HL-60 (cell line): ENCODE results near the gene TBC1D1.

Experiments used
- CTCF ChIP-seq: IDR thresholded peaks from one replicate; pipeline ENCODE4 v1.5.1; 2011; ENCODE audit warnings: low read length, control low read depth, inconsistent platforms; ENCODE audit not compliant: insufficient read depth
- REST ChIP-seq: IDR thresholded peaks from 2 replicates; pipeline ENCODE4 v1.6.1; 2012; ENCODE audit warnings: low read depth; ENCODE audit not compliant: insufficient replicate concordance

- TF ChIP-seq CTCF (no peak), REST (no peak)
These were observed 86.8 kb downstream of the TBC1D1 start for GRCh38 chr4:37977471-37978247.
